GM10248 (cell line): ENCODE results near the gene SF3B4.

Experiments
- CTCF ChIA-PET: fragments of 300-600 bp; sonication (Branson Sonifier 250); formaldehyde crosslinking; extraction: SDS; loops from one replicate; lab custom pipeline; 2021; ENCODE audit warnings: antibody characterized with exemption; lab: Yijun Ruan, JAX
- POLR2A ChIA-PET: fragments of 350-650 bp; sonication (Branson Sonifier 250); formaldehyde crosslinking; extraction: SDS; loops from one replicate; lab custom pipeline; 2020; ENCODE audit warnings: antibody characterized with exemption; lab: Yijun Ruan, JAX
- DNase-seq: peaks from one replicate; pipeline ENCODE4 v3.0.0; 2012; ENCODE audit errors: extremely low spot score
- TF ChIP-seq, protein P1 (sequence below): IDR thresholded peaks from 2 replicates; pipeline ENCODE4 v1.5.1; 2012; ENCODE audit warnings: mild to moderate bottlenecking, low read depth; ENCODE audit errors: extremely low read depth, missing control alignments, control extremely low read depth

SF3B4 gene

DNA sequence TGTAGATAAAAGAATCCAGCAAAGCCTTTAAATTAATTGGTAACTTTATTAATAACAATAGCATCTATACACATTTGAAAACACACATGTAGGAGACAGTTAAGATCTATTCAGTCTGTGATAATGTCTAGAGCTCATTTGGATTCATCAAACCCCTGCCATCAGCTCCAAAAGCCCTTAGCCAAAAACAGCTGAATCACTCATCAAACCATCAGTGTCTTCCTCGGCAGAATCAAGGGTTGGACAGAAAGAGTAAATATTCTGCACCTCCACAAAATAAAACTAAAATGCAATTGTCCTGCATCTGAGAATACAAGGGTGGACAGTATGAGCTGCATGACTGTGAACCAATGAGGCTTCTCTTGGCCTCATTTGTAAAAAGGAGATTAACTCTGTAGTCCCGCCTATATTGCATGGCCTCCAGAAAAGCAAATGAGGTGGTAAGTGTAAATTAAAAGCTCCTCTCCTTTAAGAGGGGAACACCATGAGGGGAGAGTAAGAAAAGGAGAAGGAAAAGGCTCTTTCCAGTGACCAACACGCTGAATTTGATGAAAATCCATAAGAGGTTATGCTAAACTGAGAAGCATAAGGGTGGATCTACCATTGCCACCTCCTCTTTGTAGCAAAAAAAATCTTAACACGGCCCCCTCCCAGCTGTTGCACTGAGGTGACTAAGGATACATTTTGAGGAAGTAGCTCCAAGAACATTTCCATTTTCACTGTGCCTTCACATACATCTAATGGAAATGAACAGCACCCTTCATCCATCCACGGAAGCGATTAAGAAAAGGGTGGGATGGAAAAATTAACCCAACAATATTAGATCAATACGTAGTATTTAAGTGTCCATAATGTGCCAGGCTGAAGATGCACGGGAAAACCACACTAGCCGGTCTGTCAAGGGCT lies 42.9 kb downstream of the SF3B4 start:
- no peak for DNase-seq
- TF ChIP-seq, protein P1, sequence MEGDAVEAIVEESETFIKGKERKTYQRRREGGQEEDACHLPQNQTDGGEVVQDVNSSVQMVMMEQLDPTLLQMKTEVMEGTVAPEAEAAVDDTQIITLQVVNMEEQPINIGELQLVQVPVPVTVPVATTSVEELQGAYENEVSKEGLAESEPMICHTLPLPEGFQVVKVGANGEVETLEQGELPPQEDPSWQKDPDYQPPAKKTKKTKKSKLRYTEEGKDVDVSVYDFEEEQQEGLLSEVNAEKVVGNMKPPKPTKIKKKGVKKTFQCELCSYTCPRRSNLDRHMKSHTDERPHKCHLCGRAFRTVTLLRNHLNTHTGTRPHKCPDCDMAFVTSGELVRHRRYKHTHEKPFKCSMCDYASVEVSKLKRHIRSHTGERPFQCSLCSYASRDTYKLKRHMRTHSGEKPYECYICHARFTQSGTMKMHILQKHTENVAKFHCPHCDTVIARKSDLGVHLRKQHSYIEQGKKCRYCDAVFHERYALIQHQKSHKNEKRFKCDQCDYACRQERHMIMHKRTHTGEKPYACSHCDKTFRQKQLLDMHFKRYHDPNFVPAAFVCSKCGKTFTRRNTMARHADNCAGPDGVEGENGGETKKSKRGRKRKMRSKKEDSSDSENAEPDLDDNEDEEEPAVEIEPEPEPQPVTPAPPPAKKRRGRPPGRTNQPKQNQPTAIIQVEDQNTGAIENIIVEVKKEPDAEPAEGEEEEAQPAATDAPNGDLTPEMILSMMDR, result no peak
- CTCF ChIA-PET, result interaction anchor here (1.0 to 2.1 kb wide), 2 partner anchors 184 to 302 kb away, joined by 3 to 14 read pairs; no protein-coding TSS in a partner anchor
- POLR2A ChIA-PET, result interaction anchor here (0.6 to 3.4 kb wide), 4 partner anchors 7 to 1824 kb away, joined by 3 to 29 read pairs (median 6); no protein-coding TSS in a partner anchor

DNA sequence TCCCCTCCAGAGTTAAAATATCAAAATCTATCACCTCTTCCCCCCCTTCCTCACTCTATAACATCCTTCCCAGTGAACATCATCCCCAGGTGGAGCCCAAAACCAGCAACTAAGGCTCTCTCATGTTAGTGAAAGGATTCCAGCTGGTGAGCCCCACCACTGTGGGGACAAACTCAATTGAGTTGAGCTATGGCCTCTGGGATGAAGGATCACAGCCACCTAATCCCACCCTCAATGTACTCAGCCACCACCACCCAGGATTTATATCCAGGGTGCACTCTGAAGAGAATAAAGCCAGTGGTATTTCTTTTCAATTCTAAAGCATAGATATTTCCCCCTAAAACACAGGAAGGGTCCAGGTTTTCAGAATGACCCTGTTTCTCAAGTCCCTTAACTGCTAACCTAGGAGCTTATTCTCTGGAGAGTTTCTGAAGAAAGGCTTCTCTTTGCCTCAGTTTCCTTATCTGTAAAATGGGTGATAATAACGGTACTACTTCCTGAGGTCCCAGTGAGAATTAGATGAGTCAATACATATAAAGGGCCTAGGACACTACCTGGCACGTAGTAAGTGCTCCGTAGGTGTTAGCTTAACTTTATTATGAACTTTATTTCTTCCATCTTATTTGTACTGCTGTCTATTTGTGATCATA lies 43.9 kb downstream of the SF3B4 start:
- no peak for DNase-seq
- ChIA-PET POLR2A (no interaction called here), CTCF (interaction anchor here (2.1 kb wide), 1 partner anchor 303 kb away, joined by 14 read pairs; no protein-coding TSS in a partner anchor)

GRCh38 chr1:149881876-149882275 lies 45.7 kb downstream of the SF3B4 start:
- POLR2A ChIA-PET, result no interaction called here
- CTCF ChIA-PET, result no interaction called here

More for the DNA sequence above, 43.9 kb downstream of the SF3B4 start:
- TF ChIP-seq, protein P1, result no peak

GRCh38 chr1:149879556-149879955 lies 48.0 kb downstream of the SF3B4 start:
- ChIA-PET POLR2A (no interaction called here), CTCF (no interaction called here)
- DNase-seq, result no peak
- TF ChIP-seq, protein P1, result no peak

More at GRCh38 chr1:149881876-149882275, 45.7 kb downstream of the SF3B4 start:
- TF ChIP-seq, protein P1, result no peak
- no peak for DNase-seq

GRCh38 chr1:149877211-149877946 lies 50.2 kb downstream of the SF3B4 start:
- DNase-seq, result no peak
- TF ChIP-seq, protein P1, result no peak
- POLR2A ChIA-PET, result interaction anchor here (1.0 kb wide), 2 partner anchors 8 to 10 kb away, joined by 3 to 7 read pairs; a partner anchor contains a TSS
- CTCF ChIA-PET, result interaction anchor here (1.1 kb wide), 1 partner anchor 10 kb away, joined by 7 read pairs; a partner anchor contains a TSS
